ENCODE results near the gene TMEM141.

GRCh38 chr9:136827794-136828473 is 36.8 kb downstream of the TMEM141 start:
- no peak for TF ChIP-seq POLR2A (IDR thresholded peaks at IDR 0.05)
- no peak for TF ChIP-seq CTCF (IDR thresholded peaks at IDR 0.05)
